ENCODE data around the gene DENND1C. TPM values are rescaled to one million over a fixed set of nuclear protein-coding genes. Genes with fewer than 3 reads are reported as not detected.
"Not testable (repeated sequence)": the region's sequence is repeated elsewhere in the genome, so short reads cannot be mapped to it uniquely, and the experiment has no call there.

Gene DENND1C
- total and polyA plus RNA-seq, 5 donors from 2014 or later: 36.9 to 125 (median 42.3) TPM

GRCh38 chr19:6429419-6430221 is 52.0 kb downstream of the DENND1C start:
- ATAC-seq (ENCODE audit: low read depth in 2 of 2): no peak
- Mint-ChIP-seq H3K4me1 (peaks cover 0 to 17% (median 6%) of the 10 kb centered on the region in 4 donors), H3K27me3 (peaks cover 10% of the 10 kb centered on the region), H3K27ac (no peak overlapping the region), H3K4me3 (peak overlapping the region in 1 of 4 donors; percentile 73), H3K9me3 (no peaks in the 10 kb centered on the region), H3K36me3 (peaks cover 4% of the 10 kb centered on the region)
- Histone ChIP-seq H3K27me3 (ENCODE audit: control insufficient read depth, insufficient read depth, low read length) (no peaks in the 10 kb centered on the region), H3K36me3 (ENCODE audit: control insufficient read depth, insufficient read depth, low read length) (no peaks in the 10 kb centered on the region), H3K27ac (ENCODE audit: insufficient read depth, low read length, poor library complexity, severe bottlenecking) (no peak overlapping the region), H3K4me1 (ENCODE audit: control insufficient read depth, insufficient read depth, low read length, poor library complexity, severe bottlenecking) (peaks cover 7% of the 10 kb centered on the region), H3K9me3 (ENCODE audit: control insufficient read depth in 2 of 2, low read length in 2 of 2) (no peaks in the 10 kb centered on the region), H3K4me3 (ENCODE audit: low read depth, low read length) (no peak overlapping the region)
- no peak for DNase-seq

GRCh38 chr19:6428692-6429418 is 52.7 kb downstream of the DENND1C start:
- not testable (repeated sequence) for H3K27ac ChIP-seq (ENCODE audit: insufficient read depth, low read length, poor library complexity, severe bottlenecking); H3K9me3 Mint-ChIP-seq; DNase-seq; H3K36me3 ChIP-seq (ENCODE audit: control insufficient read depth, insufficient read depth, low read length); H3K4me3 Mint-ChIP-seq; H3K27ac Mint-ChIP-seq; H3K4me1 ChIP-seq (ENCODE audit: control insufficient read depth, insufficient read depth, low read length, poor library complexity, severe bottlenecking); H3K4me3 ChIP-seq (ENCODE audit: low read depth, low read length); H3K9me3 ChIP-seq (ENCODE audit: control insufficient read depth in 2 of 2, low read length in 2 of 2); H3K27me3 ChIP-seq (ENCODE audit: control insufficient read depth, insufficient read depth, low read length); ATAC-seq (ENCODE audit: low read depth in 2 of 2); H3K36me3 Mint-ChIP-seq
- Mint-ChIP-seq H3K4me1 (peaks cover 0 to 17% (median 6%) of the 10 kb centered on the region in 4 donors), H3K27me3 (peaks cover 10% of the 10 kb centered on the region)

GRCh38 chr19:6427131-6427530 is 54.5 kb downstream of the DENND1C start:
- H3K27ac Mint-ChIP-seq: no peak overlapping the region

GRCh38 chr19:6425732-6426620 is 55.6 kb downstream of the DENND1C start:
- H3K27me3 Mint-ChIP-seq: no peaks in the 10 kb centered on the region
- H3K36me3 Mint-ChIP-seq: peaks cover 3% of the 10 kb centered on the region
- no peaks in the 10 kb centered on the region for H3K9me3 Mint-ChIP-seq
- Histone ChIP-seq H3K27me3 (ENCODE audit: control insufficient read depth, insufficient read depth, low read length) (no peaks in the 10 kb centered on the region), H3K36me3 (ENCODE audit: control insufficient read depth, insufficient read depth, low read length) (peaks cover 11% of the 10 kb centered on the region), H3K4me3 (ENCODE audit: low read depth, low read length) (peak overlapping the region; percentile 41), H3K9me3 (ENCODE audit: control insufficient read depth in 2 of 2, low read length in 2 of 2) (no peaks in the 10 kb centered on the region), H3K4me1 (ENCODE audit: control insufficient read depth, insufficient read depth, low read length, poor library complexity, severe bottlenecking) (peaks cover 33% of the 10 kb centered on the region), H3K27ac (ENCODE audit: insufficient read depth, low read length, poor library complexity, severe bottlenecking) (peak overlapping the region; percentile 85)
- H3K4me1 Mint-ChIP-seq: peaks cover 0 to 43% (median 22%) of the 10 kb centered on the region in 4 donors
- H3K4me3 Mint-ChIP-seq: peak overlapping the region in 3 of 4 donors; percentile 11 to 90 (median 86)
- H3K27ac Mint-ChIP-seq: peak overlapping the region; percentile 72 to 95 (median 85)
- ATAC-seq (ENCODE audit: low read depth in 2 of 2) (no peak), DNase-seq (no peak)

More at GRCh38 chr19:6427131-6427530, 54.5 kb downstream of the DENND1C start:
- Mint-ChIP-seq H3K27me3 (peaks cover 10% of the 10 kb centered on the region), H3K4me1 (peaks cover 0 to 34% (median 18%) of the 10 kb centered on the region in 4 donors), H3K9me3 (no peaks in the 10 kb centered on the region), H3K4me3 (no peak overlapping the region), H3K36me3 (peaks cover 7% of the 10 kb centered on the region)
- Histone ChIP-seq H3K9me3 (ENCODE audit: control insufficient read depth in 2 of 2, low read length in 2 of 2) (no peaks in the 10 kb centered on the region), H3K4me3 (ENCODE audit: low read depth, low read length) (no peak overlapping the region), H3K36me3 (ENCODE audit: control insufficient read depth, insufficient read depth, low read length) (peaks cover under 1% of the 10 kb centered on the region), H3K27ac (ENCODE audit: insufficient read depth, low read length, poor library complexity, severe bottlenecking) (no peak overlapping the region), H3K27me3 (ENCODE audit: control insufficient read depth, insufficient read depth, low read length) (no peaks in the 10 kb centered on the region), H3K4me1 (ENCODE audit: control insufficient read depth, insufficient read depth, low read length, poor library complexity, severe bottlenecking) (peaks cover 25% of the 10 kb centered on the region)
- ATAC-seq (ENCODE audit: low read depth in 2 of 2) (no peak), DNase-seq (no peak)

- DNase-seq: peak; percentile 99 to 100 (median 100)
- ATAC-seq (ENCODE audit: low read depth in 2 of 2): peak; percentile 86 to 88
- H3K4me3 Mint-ChIP-seq: peak overlapping the region; percentile 77 to 90 (median 84)
- H3K9me3 Mint-ChIP-seq: no peaks in the 10 kb centered on the region
- peak overlapping the region; percentile 65 to 95 (median 85) for H3K27ac Mint-ChIP-seq
- Histone ChIP-seq H3K9me3 (ENCODE audit: control insufficient read depth in 2 of 2, low read length in 2 of 2) (no peaks in the 10 kb centered on the region), H3K36me3 (ENCODE audit: control insufficient read depth, insufficient read depth, low read length) (peaks cover 20% of the 10 kb centered on the region), H3K27ac (ENCODE audit: insufficient read depth, low read length, poor library complexity, severe bottlenecking) (peak overlapping the region; percentile 85), H3K4me3 (ENCODE audit: low read depth, low read length) (peak overlapping the region; percentile 41), H3K27me3 (ENCODE audit: control insufficient read depth, insufficient read depth, low read length) (no peaks in the 10 kb centered on the region), H3K4me1 (ENCODE audit: control insufficient read depth, insufficient read depth, low read length, poor library complexity, severe bottlenecking) (peaks cover 33% of the 10 kb centered on the region)
- peaks cover 0 to 48% (median 22%) of the 10 kb centered on the region in 4 donors for H3K4me1 Mint-ChIP-seq
- H3K27me3 Mint-ChIP-seq: no peaks in the 10 kb centered on the region
- peaks cover 6% of the 10 kb centered on the region for H3K36me3 Mint-ChIP-seq
Measured at GRCh38 chr19:6424939-6425731, 56.5 kb downstream of the DENND1C start.

GRCh38 chr19:6424195-6424938 is 57.2 kb downstream of the DENND1C start, which contains the start of gene KHSRP:
Gene KHSRP (minus strand): TSS chr19:6424811. CDS start chr19:6424701, 110 bp downstream.
- peak within 1 kb of the TSS; percentile 65 to 95 (median 88) for H3K27ac Mint-ChIP-seq
- ATAC-seq (ENCODE audit: low read depth in 2 of 2): no peak
- peaks cover 11% of the 10 kb centered on the region for H3K36me3 Mint-ChIP-seq
- peak in 1 of 3 donors; percentile 39 for DNase-seq
- Histone ChIP-seq H3K36me3 (ENCODE audit: control insufficient read depth, insufficient read depth, low read length) (peaks cover 27% of the 10 kb centered on the region), H3K27me3 (ENCODE audit: control insufficient read depth, insufficient read depth, low read length) (no peaks in the 10 kb centered on the region), H3K27ac (ENCODE audit: insufficient read depth, low read length, poor library complexity, severe bottlenecking) (peak within 1 kb of the TSS; percentile 85), H3K4me1 (ENCODE audit: control insufficient read depth, insufficient read depth, low read length, poor library complexity, severe bottlenecking) (peaks cover 33% of the 10 kb centered on the region), H3K4me3 (ENCODE audit: low read depth, low read length) (peak within 1 kb of the TSS; percentile 75), H3K9me3 (ENCODE audit: control insufficient read depth in 2 of 2, low read length in 2 of 2) (no peaks in the 10 kb centered on the region)
- H3K4me1 Mint-ChIP-seq: peaks cover 0 to 43% (median 22%) of the 10 kb centered on the region in 4 donors
- no peaks in the 10 kb centered on the region for H3K27me3 Mint-ChIP-seq
- H3K9me3 Mint-ChIP-seq: no peaks in the 10 kb centered on the region
- peak within 1 kb of the TSS; percentile 88 to 91 (median 89) for H3K4me3 Mint-ChIP-seq

Data from CD4-positive, CD25-positive, alpha-beta regulatory T cell (primary cell).